Activated T-cell treated with anti-CD3 and anti-CD28 coated beads, Interleukin-2, amount 50 U/mL, for 1 hour (primary cell): ENCODE results near the gene DHTKD1.
"Not testable (repeated sequence)": the region's sequence is repeated elsewhere in the genome, so short reads cannot be mapped to it uniquely, and the experiment has no call there.

Source experiments
- DNase-seq: peaks from one replicate; pipeline ENCODE4 v3.0.0-alpha.2; 2020

DHTKD1 gene

DNA sequence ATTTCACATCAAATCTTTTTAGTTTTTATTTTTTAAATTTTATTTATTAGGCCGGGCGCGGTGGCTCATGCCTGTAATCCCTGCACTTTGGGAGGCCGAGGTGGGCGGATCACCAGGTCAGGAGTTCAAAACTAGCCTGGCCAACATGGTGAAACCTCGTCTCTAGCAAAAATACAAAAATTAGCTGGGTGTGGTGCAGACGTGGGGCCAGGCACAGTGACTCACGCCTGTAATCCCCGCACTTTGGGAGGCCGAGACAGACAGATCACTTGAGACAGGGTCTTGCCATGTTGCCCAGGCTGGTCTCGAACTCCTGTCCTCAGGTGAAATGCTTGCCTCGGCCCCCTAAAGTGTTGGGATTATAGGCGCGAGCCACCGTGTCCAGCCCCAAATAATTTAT is 2.7 kb downstream of the DHTKD1 start:
- DNase-seq: not testable (repeated sequence)

DNA sequence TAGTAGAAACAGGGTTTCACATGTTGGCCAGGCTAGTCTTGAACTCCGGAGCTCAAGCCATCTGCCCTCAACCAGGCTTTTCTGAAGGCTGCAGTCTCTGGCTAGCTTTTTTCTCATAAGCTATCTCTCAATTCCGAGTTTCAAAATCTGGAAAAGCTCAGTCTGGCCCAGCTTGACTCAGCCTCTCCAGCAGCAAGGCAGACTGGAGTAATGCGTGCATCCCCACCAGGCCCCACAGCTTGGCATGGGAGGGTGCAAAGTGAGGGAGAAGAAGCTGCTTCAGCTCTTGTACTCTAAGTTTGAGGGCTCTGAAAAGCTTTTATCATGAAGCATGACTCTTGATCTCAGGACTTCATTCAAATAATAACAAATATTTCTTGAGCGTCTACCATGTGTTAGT is 4.8 kb downstream of the DHTKD1 start:
- no peak for DNase-seq

DNA sequence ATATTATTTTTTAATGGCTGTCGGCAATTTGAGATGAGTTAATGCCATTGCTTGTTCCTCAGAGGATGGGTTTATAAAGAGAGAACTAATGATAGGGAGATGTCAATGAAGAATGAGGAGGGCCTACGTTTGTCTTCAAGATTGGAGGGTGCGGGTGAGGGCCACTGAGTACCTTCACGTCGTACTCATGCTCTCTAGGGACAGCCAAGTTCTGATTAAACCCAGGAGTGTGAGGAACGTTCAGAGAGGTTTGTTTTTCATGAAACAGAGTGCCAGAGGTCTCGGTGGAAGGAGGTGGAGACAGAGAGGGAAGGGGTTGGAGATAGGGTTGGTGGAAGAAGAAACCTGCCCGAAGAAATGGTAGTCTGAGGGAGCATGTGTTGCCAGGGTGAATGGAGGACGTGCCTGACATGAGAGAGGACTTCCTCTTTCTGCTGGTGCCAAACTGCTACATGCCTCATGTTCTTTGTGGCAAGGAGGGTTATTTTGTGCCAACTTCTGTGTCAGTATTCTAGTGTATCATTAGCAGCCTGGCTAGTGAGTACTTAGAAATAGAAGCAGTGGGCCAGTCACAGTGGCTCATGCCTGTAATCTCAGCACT is 8.9 kb downstream of the DHTKD1 start:
- DNase-seq: no peak

DNA sequence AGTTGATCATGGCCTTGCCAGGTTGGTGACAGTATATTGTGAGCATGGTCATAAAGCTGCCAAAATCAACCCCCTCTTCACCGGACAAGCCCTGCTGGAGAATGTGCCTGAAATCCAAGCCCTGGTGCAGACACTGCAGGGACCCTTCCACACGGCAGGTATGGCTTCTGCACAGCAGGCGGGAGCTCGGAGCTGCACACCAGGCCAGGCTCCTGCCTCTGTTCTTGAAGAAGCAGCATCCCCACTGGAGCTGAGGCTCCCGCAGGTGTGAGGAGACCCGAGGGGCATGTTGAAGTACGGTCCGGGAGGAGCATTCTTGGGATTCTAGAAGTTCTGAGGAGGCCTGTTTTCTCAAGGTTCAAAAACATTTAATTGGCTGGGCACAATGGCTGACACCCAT is 12.7 kb downstream of the DHTKD1 start:
- no peak for DNase-seq

DNA sequence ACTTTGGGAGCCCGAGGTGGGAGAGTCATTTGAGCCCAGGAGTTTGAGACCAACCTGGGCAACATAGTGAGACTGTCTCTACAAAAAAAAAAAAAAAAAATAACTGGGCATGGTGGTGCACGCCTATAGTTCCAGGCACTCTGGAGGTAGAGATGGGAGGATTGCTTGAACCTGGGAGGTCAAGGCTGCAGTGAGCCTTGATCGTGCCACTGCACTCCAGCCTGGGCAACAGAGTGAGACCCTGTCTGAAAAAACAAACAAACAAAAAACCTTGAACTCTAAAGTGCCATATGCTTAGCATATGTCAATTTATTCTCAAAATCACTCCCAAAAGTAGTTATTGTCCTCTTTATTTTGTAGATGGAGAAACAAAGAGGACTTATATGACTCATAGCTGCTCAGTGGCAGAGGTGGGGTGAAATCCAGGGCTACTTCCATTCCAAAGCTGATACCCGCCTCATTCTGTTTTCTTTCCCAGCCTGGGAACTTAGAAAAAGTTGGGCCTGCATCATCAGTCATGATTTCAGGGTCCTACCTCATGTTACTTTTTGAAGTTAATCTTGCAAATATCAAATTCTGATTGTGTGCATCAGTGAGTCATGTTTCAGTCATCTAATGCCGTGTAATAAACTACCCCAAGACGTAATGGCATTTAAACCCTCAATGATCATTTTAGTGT is 13.3 kb downstream of the DHTKD1 start:
- DNase-seq: no peak

DNA sequence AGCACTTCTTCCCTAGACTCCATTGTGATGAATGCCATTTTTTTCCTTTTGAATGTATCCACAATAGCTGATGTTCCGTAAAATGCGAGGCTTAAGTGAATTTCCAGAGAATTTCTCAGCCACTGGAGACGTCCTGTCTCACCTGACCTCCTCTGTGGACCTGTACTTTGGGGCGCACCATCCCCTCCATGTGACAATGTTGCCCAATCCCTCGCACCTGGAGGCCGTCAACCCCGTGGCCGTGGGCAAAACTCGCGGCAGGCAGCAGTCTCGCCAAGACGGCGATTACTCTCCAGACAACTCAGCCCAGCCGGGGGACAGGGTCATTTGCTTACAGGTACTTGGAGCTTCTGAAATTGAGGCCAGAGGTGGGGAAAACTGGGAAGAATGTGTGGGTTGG is 20.2 kb downstream of the DHTKD1 start:
- no peak for DNase-seq

DNA sequence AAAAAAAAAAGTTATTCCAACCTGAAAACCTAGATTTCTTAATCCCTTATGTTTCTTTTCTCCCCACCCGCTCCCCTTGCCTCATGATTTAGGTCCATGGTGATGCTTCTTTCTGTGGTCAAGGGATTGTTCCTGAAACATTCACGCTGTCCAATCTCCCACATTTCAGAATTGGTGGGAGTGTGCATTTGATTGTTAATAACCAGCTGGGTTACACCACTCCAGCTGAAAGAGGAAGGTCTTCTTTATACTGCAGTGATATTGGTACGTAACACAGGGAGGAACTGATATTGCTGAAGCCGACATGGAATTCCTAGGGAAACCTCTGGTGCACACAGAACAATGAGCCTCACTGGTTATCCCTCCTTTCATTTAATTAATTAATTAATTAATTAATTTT is 22.7 kb downstream of the DHTKD1 start:
- DNase-seq: no peak

DNA sequence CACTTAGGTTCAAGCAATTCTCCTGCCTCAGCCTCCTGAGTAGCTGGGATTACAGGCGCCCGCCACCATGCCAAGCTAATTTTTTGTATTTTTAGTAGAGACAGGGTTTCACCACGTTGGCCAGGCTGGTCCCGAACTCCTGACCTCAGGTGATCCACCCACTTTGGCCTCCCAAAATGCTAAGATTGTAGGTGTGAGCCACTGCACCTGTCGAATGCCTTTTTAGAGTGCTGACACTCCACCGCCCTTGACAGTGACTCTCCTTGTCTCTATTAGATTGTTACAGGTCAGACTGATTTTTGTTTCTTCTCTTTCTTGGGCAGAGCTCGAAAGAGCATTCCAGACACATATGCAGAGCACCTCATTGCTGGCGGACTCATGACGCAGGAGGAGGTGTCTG is 28.6 kb downstream of the DHTKD1 start:
- DNase-seq: not testable (repeated sequence)

DNA sequence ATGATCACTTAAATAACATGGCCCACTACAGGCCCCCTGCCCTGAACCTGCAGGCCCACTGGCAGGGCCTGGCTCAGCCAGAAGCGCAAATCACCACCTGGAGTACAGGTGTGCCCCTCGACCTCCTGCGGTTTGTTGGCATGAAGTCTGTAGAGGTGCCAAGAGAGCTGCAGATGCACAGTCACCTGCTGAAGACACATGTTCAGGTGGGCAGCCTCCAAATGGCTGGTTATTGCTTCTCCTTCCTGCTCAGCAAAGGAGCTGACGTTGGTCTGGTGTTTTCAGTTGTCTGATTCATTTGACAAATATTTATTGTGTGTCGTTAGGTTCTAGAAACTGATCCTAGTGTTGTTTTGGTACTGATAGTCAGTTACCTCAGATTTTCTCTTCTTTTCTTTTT is 29.0 kb downstream of the DHTKD1 start:
- DNase-seq: no peak

DNA sequence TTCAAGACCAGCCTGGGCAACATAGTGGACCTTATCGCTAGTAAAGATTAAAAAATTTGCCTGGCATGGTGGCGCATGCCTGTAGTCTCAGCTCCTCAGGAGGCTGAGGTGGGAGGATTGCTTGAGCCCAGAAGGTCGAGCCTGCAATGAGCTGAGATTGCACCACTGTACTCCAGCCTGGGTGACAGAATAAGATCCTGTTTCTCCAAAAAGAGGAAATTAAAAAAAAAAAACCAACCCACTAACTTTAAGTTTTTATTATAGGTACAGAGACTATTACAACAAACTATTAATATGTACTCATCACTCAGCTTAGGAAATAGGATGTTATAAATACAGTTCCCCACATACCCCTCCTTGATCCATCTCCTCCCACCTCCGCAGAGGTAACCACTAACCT is 30.2 kb downstream of the DHTKD1 start:
- DNase-seq: no peak

DNA sequence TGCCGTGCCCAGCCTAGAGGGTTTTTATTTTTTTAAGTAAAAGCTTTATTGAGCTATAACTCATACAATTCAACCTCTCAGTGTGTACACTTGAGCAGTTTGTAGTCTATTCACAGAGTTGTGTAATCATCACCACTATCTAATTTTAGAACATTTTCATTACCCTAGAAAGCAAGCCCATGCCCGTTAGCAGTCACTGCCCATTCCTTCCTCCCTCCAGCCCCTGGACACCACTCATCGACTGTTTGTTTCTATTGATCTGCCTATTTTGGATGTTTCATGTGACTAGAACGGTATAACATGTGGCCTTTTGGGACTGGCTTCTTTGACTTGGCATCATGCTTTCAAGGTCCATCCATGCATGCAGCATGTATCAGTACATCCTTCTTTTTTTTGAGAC is 35.0 kb downstream of the DHTKD1 start:
- no peak for DNase-seq

DNA sequence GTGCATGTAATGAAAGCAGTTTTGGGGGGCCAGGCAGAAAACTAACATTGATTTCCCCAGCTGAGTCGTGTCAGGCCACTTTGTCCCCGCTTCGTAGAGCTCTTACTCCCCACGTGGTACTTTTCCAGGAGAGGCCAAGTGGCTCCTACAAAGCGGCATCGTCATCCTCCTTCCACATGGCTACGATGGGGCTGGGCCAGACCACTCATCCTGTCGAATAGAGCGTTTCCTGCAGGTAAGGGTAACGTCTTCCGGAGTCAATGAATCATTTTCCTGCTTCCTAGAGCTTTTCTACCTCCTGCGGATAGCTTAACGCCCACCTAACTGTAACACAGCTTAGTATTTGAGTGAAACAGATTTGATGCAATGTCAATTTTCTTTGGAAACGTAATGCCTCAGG is 39.0 kb downstream of the DHTKD1 start:
- DNase-seq: no peak

DNA sequence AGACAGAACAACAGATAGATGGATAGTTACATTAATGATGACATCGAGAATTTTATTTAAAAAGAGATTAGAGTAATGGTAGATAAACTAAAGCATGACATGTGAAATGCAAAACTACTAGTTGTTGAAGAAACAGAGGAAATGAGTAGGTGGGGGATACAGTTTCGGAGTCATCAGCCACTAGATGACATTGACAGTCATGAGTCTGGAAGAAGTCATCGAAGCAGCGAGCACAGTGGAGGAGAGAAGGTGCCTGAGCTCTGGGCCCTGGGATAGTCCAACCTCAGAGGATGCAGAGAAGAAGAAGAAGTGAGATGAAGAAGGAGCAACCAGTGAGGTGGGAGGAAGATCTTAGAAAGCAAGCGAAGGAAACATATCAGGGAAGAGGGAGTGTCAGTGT is 40.5 kb downstream of the DHTKD1 start:
- DNase-seq: no peak

DNA sequence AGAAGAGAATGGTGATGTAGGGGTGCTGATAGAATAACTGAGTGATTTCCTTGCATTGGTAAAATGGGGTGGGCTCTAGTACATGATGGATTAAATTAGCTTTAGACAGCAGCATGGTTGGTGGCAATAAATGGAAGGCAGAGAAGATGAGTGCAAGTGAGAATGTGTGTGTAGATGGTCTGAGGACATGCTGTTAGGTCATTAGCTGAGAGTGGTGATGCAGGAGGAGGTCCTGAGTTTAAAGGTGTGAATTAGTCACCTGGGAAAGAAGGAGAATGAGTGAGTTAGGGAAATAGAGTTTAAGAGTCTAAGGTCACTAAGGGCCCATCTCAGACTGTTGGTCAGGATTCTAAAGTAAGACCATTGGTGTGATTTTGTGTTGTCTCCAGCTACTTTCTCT is 42.8 kb downstream of the DHTKD1 start:
- no peak for DNase-seq

DNA sequence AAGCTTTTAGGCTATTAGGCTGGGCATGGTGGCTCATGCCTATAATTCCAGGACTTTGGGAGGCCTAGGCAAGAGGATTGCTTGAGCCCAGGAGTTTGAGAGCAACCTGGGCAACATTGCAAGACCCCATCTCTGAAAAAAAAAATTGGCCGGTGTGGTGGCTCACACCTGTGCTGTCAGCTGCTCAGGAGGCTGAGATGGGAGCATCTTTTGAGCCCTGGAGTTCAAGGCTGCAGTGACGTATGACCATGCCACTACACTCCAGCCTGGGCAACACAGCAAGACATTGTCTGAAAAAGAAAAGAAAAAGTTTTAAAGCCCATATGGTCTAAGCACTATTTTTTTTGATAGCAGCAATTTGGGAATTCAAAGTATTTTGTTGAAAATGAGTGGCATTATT is 44.9 kb downstream of the DHTKD1 start:
- DNase-seq: no peak

DNA sequence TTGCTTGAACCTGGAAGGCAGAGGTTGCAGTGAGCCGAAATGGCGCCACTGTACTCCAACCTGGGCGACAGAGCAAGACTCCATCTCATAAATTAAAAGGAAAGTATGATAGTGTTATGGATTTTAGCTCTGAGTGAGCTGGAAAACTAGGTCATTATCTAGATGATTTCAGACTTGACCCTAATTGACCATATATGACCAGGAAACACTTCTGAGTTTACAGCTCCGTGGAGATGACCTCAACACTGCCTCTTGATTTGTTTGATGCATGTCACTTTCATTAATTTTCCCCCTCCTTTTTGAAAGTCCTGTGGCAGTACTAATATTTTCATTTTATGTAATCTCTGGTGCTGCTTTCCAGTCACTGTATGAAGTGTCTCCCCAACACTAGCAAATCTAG is 52.9 kb downstream of the DHTKD1 start:
- DNase-seq: no peak

DNA sequence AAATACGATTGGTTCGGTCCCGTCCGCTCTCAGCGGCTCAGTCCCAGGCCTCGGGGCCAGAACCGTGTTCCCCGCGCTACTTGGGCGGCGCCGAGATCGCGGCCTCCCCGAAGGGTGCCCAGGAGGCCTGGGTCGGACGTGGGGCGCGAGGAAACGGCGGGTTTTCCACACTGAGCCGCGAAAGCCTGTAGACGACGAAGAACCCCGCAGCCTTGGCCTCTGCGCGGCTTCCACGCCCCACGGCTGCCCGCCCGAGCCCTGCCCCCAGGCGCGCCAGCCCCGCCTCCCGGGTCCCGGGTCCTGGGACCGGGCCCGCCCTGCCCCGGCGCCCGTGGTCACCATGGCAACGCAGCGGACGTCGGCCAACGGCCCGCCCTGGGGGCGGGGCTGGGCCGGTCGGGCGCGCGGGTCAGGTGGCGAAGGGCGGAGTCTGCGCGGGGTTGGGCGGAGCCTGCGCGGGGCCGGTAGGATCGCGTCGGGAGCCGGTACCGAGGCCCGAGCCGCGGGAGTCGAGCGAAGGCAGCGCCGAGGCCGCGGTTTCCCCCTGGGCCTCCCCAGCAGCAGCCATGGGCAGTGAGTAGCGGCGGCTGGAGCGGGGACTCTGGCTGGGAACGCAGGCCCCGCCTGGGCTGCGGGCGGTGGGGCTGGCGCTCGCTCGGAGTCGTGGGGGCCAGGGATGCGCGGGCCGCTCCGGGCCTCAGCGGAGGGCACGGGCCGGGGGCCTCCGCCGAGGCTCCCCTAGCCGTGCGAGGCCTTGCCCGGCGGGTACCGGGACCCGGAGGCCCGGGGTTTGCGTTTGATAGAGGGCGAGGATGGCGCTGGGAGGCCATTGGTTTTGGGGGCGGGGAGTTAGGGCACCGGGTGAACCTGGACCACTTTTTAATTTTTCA is 60.7 kb downstream of the DHTKD1 start, which contains the start of gene SEC61A2:
Gene SEC61A2, plus strand, starts transcription at position 456 of the 890 bp plus-strand sequence. Its CDS starts 111 bp downstream, at position 567.
- DNase-seq: peak; percentile 99

DNA sequence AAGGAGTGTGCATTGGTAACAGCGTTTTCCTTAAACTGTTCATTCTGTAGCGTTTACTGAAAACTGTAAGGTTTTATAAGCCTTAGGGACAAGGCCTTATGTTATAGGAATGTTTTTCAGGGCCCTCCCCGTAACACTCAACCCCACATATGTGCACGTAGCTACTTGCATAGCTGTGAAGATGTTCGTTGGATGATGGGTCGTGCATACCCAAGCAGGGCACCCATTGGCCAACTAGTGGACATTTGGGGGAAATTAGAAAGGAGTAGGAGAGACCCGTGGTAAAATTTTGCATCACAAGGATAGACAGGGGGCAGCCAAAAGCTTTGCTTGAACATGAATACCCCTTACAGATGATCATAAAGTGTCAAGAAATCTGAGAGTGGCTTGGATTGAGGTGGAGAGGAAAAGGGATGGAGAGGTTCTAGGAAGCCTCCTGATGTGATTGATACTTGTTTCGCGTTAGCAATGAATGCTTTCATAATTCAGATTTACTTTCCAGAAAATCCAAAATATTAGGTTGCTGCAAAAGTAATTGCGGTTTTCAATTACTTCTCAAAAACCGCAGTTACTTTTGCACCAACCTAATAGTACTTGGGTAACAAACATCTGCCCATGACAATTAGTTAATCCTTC is 61.6 kb downstream of the DHTKD1 start:
- DNase-seq: peak; percentile 30

DNA sequence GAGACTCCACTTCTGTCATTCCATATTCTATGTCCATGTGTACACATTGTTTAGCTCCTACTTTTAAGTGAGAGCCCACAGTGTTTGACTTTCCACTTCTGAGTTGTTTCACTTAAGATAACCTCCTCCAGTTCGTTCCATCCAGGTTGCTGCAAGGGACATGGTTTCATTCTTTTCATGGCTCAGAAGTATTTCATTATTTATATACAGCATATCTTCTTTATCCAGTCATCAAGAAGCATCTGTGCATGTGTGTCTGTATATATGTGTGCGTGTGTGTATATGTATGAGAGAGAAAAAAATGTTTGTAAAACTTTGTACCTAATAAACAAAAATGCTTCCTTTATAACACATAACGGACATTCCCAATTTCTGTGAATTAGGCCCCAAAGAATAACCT is 66.9 kb downstream of the DHTKD1 start:
- no peak for DNase-seq

DNA sequence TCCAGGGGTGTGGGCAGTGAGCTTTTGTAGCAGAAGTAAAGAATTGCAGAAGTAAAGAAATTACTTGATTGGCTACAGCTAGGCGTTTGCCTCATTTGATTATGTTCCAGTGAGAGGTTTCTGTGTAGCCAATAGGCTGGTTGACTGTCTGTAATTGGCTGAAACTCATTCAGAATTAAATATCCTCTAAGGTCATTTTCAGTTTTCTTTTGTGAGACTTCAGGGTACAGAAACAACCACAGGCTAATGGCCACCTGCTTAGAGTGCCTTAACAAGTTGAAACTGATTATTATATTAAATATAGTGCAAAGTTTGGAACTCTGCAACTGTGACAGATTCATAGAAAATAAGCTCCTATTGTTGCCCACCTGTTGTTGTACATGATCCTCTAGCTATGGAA is 71.3 kb downstream of the DHTKD1 start:
- DNase-seq: no peak

DNA sequence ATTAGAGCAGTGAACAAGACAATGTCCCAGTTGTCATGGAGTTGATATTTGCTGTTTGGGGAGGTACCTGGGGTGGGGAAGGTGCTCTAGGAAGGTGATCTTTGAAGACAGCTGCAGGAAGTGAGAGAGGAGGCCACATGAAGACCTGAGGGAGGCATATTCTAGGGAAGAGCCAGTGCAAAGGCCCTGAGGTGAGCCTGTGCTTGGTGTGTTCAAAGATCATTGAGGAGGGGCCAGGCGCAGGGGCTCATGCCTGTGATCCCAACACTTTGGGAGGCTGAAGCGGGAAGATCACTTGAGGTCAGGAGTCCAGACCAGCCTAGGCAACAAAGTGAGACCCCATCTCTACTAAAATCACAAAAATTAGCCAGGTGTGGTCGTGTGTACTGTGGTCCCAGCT is 75.8 kb downstream of the DHTKD1 start:
- DNase-seq: no peak

DNA sequence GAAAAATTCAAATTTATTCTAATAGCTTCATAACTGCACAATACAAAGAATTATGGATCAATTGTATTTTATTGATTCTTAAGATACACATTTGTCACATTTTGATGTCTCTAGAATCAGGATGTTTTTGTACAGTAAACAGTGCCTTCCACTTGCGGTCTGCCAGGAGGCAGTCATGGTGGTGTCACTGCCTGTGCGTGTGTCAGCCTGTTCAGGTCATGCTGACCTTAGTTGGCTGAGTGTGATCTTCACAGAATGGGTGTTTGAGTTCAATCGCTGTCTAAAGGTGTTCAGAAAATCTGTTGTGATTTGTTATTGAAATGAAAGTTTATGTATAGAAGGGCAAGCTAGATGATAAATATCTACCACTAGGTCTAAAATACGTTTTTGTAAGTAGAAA is 81.4 kb downstream of the DHTKD1 start:
- no peak for DNase-seq

DNA sequence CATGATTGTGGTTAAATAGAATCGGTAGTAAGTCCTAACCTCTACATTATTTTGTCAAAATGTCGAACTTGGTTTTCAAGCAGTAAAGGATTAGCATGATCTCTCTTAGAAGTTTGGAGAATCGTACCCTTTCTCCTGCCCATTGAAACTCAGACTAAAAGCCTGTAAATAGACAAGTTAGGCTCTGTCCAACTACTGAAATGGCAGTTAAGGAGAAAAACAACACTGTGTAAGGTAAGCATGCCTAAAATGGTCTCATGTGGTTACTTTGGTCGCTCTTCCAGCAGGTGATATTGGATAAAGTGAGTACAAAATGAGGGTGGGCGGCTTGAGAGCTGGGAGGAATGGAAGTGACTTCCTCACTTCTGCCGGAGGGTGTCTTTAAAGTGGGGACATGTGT is 85.8 kb downstream of the DHTKD1 start:
- no peak for DNase-seq
